H1 (cell line): ENCODE results near the gene MAP3K3.

Source experiments
- CEBPB ChIP-seq: IDR thresholded peaks from 2 replicates; pipeline ENCODE4 v1.6.1; 2012; ENCODE audit warnings: low read depth, low read length
- EP300 ChIP-seq, 2 experiments: IDR thresholded peaks; 1 replicate in 1 of 2; 2 replicates in 1 of 2; pipeline ENCODE4 v1.6.1; 2011 to 2012; ENCODE audit warnings: low read depth in 2 of 2, low read length in 2 of 2, mild to moderate bottlenecking in 2 of 2, borderline replicate concordance in 1 of 2, inconsistent platforms in 1 of 2, moderate library complexity in 1 of 2
- EZH2 ChIP-seq: fragments of 200-600 bp; sonication (generic); IDR thresholded peaks from 2 replicates; pipeline ENCODE4 v1.7.1; 2012; ENCODE audit warnings: low read depth, mild to moderate bottlenecking, moderate library complexity, low read length, inconsistent platforms; ENCODE audit not compliant: severe bottlenecking
- HDAC6 ChIP-seq: IDR thresholded peaks from one replicate; pipeline ENCODE4 v1.7.1; 2012; ENCODE audit warnings: low read depth, mild to moderate bottlenecking, inconsistent platforms, low read length, moderate library complexity
- JUN ChIP-seq: IDR thresholded peaks from 2 replicates; pipeline ENCODE4 v1.6.1; 2011; ENCODE audit warnings: low read depth, mild to moderate bottlenecking, improper control_type of control experiment, low read length
- JUND ChIP-seq: IDR thresholded peaks from 2 replicates; pipeline ENCODE4 v1.6.1; 2011; ENCODE audit warnings: mild to moderate bottlenecking, improper control_type of control experiment, low read length
- POLR2AphosphoS5 ChIP-seq: IDR thresholded peaks from 2 replicates; pipeline ENCODE4 v1.6.1; 2011; ENCODE audit warnings: low read depth, low read length
- SIN3A ChIP-seq, 2 experiments: IDR thresholded peaks in 1 of 2; conservative IDR thresholded peaks in 1 of 2; 2 replicates each; pipeline ENCODE4 v1.6.1; 2011 to 2012; ENCODE audit warnings: low read length in 2 of 2, improper control_type of control experiment in 1 of 2, low read depth in 1 of 2, mild to moderate bottlenecking in 1 of 2
- TF ChIP-seq, protein P1 (sequence below), 3 experiments: IDR thresholded peaks; 1 replicate in 2 of 3; 2 replicates in 1 of 3; pipeline versions ENCODE4 v1.5.1 to v1.6.1; 2011; ENCODE audit warnings: low read length in 3 of 3, mild to moderate bottlenecking in 3 of 3, inconsistent platforms in 2 of 3, low read depth in 1 of 3, moderate library complexity in 1 of 3; ENCODE audit not compliant: insufficient read depth in 1 of 3; ENCODE audit errors: control extremely low read depth in 1 of 3

DNA sequence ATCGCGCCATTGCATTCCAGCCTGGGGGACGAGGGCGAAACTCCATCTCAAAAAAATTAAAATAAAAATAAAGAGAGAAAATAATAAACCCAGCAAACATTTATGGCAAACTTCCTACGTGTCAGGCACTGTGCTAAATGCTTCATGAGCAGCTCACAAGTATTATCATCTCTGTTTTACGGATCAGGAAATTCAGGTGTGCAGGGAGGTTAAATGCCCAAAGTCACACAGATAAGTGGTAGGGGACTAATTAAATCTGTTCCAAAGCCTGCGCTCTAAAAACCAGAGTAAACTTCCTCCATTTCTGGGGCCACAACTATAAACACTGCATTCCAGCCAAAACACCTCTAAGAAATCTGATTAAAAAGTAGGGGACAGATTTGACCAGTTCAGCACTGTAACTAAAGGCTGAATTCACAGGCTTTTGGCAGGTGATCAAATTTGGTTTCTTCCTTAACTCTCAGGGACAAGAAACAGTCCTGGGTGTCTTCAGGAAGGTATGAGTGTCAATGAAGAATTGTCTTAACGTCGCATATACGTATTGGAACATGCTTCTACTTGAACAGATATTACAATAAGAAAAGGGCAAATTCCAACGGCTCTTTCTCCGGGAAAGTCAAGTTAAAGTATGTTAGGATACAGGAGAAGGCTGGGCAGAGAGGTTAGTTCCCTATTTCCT is 118.4 kb downstream of the MAP3K3 start:
- TF ChIP-seq SIN3A (conservative IDR thresholded peaks at IDR 0.05 in 1 of 2, IDR thresholded peaks at IDR 0.05 in 1 of 2; ENCODE audit: low read depth in 1 of 2, low read length in 2 of 2) (no peak), POLR2AphosphoS5 (no peak), JUND (no peak), HDAC6 (no peak), EP300 (IDR thresholded peaks at IDR 0.05; ENCODE audit: borderline replicate concordance in 1 of 2, low read depth in 2 of 2, low read length in 2 of 2) (no peak), EZH2 (no peak), JUN (no peak), CEBPB (no peak)
- TF ChIP-seq, protein P1, sequence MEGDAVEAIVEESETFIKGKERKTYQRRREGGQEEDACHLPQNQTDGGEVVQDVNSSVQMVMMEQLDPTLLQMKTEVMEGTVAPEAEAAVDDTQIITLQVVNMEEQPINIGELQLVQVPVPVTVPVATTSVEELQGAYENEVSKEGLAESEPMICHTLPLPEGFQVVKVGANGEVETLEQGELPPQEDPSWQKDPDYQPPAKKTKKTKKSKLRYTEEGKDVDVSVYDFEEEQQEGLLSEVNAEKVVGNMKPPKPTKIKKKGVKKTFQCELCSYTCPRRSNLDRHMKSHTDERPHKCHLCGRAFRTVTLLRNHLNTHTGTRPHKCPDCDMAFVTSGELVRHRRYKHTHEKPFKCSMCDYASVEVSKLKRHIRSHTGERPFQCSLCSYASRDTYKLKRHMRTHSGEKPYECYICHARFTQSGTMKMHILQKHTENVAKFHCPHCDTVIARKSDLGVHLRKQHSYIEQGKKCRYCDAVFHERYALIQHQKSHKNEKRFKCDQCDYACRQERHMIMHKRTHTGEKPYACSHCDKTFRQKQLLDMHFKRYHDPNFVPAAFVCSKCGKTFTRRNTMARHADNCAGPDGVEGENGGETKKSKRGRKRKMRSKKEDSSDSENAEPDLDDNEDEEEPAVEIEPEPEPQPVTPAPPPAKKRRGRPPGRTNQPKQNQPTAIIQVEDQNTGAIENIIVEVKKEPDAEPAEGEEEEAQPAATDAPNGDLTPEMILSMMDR (IDR thresholded peaks at IDR 0.05; ENCODE audit: control extremely low read depth in 1 of 3, insufficient read depth in 1 of 3, low read depth in 1 of 3, low read length in 3 of 3), result no peak
